MM.1S (cell line): Measurements from ENCODE around the gene CD19.
"Not testable (repeated sequence)": the region's sequence is repeated elsewhere in the genome, so short reads cannot be mapped to it uniquely, and the experiment has no call there.

Experiments
- DNase-seq: peaks from one replicate; pipeline ENCODE4 v3.0.0-alpha.2; 2015
- H2AFZ ChIP-seq: fragments of 300-600 bp; sonication (generic); 2 replicates; pipeline ENCODE4 v1.6.0; 2016; ENCODE audit warnings: antibody characterized with exemption, low read length
- H3F3A ChIP-seq: fragments of 300-600 bp; sonication (generic); 2 replicates; pipeline ENCODE4 v1.6.1; 2016; ENCODE audit warnings: mild to moderate bottlenecking, antibody characterized with exemption, low read length, moderate library complexity, mixed read lengths; ENCODE audit not compliant: insufficient read depth
- H3K27ac ChIP-seq: fragments of 300-600 bp; sonication (generic); 2 replicates; pipeline ENCODE4 v1.5.1; 2016; ENCODE audit warnings: mild to moderate bottlenecking, low read length
- H3K27me3 ChIP-seq: fragments of 300-600 bp; sonication (generic); replicated peaks from 2 replicates; pipeline ENCODE4 v1.6.0; 2016; ENCODE audit warnings: low read length; ENCODE audit not compliant: insufficient read depth
- H3K36me3 ChIP-seq: fragments of 300-600 bp; sonication (generic); replicated peaks from 2 replicates; pipeline ENCODE4 v1.6.1; 2016; ENCODE audit warnings: mild to moderate bottlenecking, low read length, mixed read lengths; ENCODE audit not compliant: insufficient read depth
- H3K4me1 ChIP-seq: fragments of 300-600 bp; sonication (generic); 2 replicates; pipeline ENCODE4 v1.6.1; 2016; ENCODE audit warnings: low read length, mixed read lengths
- H3K4me2 ChIP-seq: fragments of 300-600 bp; sonication (generic); 2 replicates; pipeline ENCODE4 v1.6.0; 2016; ENCODE audit warnings: low read depth, low read length
- H3K4me3 ChIP-seq: fragments of 300-600 bp; sonication (generic); 2 replicates; pipeline ENCODE4 v1.5.1; 2016; ENCODE audit warnings: low read length, mixed read lengths
- H3K79me2 ChIP-seq: fragments of 300-600 bp; sonication (generic); 2 replicates; pipeline ENCODE4 v1.6.1; 2016; ENCODE audit warnings: mixed run types, low read length, mixed read lengths
- H3K9ac ChIP-seq: fragments of 300-600 bp; sonication (generic); 2 replicates; pipeline ENCODE4 v1.6.1; 2016; ENCODE audit warnings: low read length, mixed read lengths
- H3K9me2 ChIP-seq: fragments of 300-600 bp; sonication (generic); replicated peaks from 2 replicates; pipeline ENCODE4 v1.6.1; 2016; ENCODE audit warnings: mild to moderate bottlenecking, low read length, mixed read lengths; ENCODE audit not compliant: insufficient read depth
- H3K9me3 ChIP-seq: fragments of 300-600 bp; sonication (generic); replicated peaks from 2 replicates; pipeline ENCODE4 v1.6.1; 2016; ENCODE audit warnings: mild to moderate bottlenecking, low read length, mixed read lengths; ENCODE audit not compliant: insufficient read depth
- H4K20me1 ChIP-seq: fragments of 300-600 bp; sonication (generic); 2 replicates; pipeline ENCODE4 v1.6.1; 2016; ENCODE audit warnings: mild to moderate bottlenecking, low read length, moderate library complexity, mixed read lengths; ENCODE audit not compliant: insufficient read depth
- CTCF ChIP-seq: fragments of 300-600 bp; sonication (generic); IDR thresholded peaks from 2 replicates; pipeline ENCODE4 v1.5.1; 2016; ENCODE audit warnings: antibody characterized with exemption, low read length, mixed read lengths
- EZH2 ChIP-seq: fragments of 300-600 bp; sonication (generic); optimal IDR thresholded peaks from 2 replicates; pipeline ENCODE3; 2017; ENCODE audit warnings: low read depth, mild to moderate bottlenecking, antibody characterized with exemption, low read length, mixed read lengths
- EZH2phosphoT487 ChIP-seq: fragments of 300-600 bp; sonication (generic); IDR thresholded peaks from 2 replicates; pipeline ENCODE4 v1.6.1; 2018; ENCODE audit warnings: antibody characterized with exemption, low read length

The CD19 gene

GRCh38 chr16:28924399-28924761 is 7.4 kb upstream of the CD19 start:
- Histone ChIP-seq H3K27me3 (no peaks in the 10 kb centered on the region), H3K9me2 (no peaks in the 10 kb centered on the region), H3K9me3 (no peaks in the 10 kb centered on the region), H3K4me3 (peak overlapping the region; percentile 87), H3F3A (peaks cover 21% of the 10 kb centered on the region), H3K4me1 (peaks cover 16% of the 10 kb centered on the region), H3K36me3 (peaks cover 3% of the 10 kb centered on the region; the same call in 1 of the 2 replicates), H4K20me1 (no peaks in the 10 kb centered on the region), H3K9ac (peak overlapping the region; percentile 73), H3K27ac (peak overlapping the region; percentile 93), H2AFZ (peak overlapping the region; percentile 95), H3K4me2 (peak overlapping the region; percentile 100), H3K79me2 (peaks cover 21% of the 10 kb centered on the region)
- TF ChIP-seq EZH2phosphoT487 (no peak), EZH2 (no peak), CTCF (peak; percentile 35)
- DNase-seq: no peak

GRCh38 chr16:28924762-28925385 is 6.9 kb upstream of the CD19 start, which contains the start of gene RABEP2:
TSS of gene RABEP2 (minus strand) at chr16:28925238. CDS start at chr16:28925163, 75 bp downstream.
- Histone ChIP-seq H3K79me2 (peaks cover 21% of the 10 kb centered on the region), H3K4me1 (peaks cover 16% of the 10 kb centered on the region), H3F3A (peaks cover 21% of the 10 kb centered on the region), H3K27ac (peak within 1 kb of the TSS; percentile 93), H3K36me3 (peaks cover 3% of the 10 kb centered on the region; the same call in 1 of the 2 replicates), H3K9me3 (no peaks in the 10 kb centered on the region), H4K20me1 (no peaks in the 10 kb centered on the region), H2AFZ (peak within 1 kb of the TSS; percentile 95), H3K4me3 (peak within 1 kb of the TSS; percentile 87), H3K4me2 (peak within 1 kb of the TSS; percentile 100), H3K27me3 (no peaks in the 10 kb centered on the region), H3K9me2 (no peaks in the 10 kb centered on the region), H3K9ac (peak within 1 kb of the TSS; percentile 95)
- peak; percentile 94 for DNase-seq
- TF ChIP-seq EZH2phosphoT487: no peak
- no peak for TF ChIP-seq EZH2
- no peak for TF ChIP-seq CTCF

GRCh38 chr16:28925386-28926228 is 6.2 kb upstream of the CD19 start:
- no peaks in the 10 kb centered on the region for H3K9me2 ChIP-seq
- no peaks in the 10 kb centered on the region for H3K9me3 ChIP-seq
- peak overlapping the region; percentile 81 for H2AFZ ChIP-seq
- peak; percentile 67 for DNase-seq
- H3K4me3 ChIP-seq: peak overlapping the region; percentile 87
- peak overlapping the region; percentile 93 for H3K27ac ChIP-seq
- no peaks in the 10 kb centered on the region for H4K20me1 ChIP-seq
- peaks cover 3% of the 10 kb centered on the region; the same call in 1 of the 2 replicates for H3K36me3 ChIP-seq
- H3K4me1 ChIP-seq: peaks cover 16% of the 10 kb centered on the region
- no peaks in the 10 kb centered on the region for H3K27me3 ChIP-seq
- TF ChIP-seq CTCF: no peak
- peak overlapping the region; percentile 97 for H3K4me2 ChIP-seq
- peaks cover 21% of the 10 kb centered on the region for H3K79me2 ChIP-seq
- H3F3A ChIP-seq: peaks cover 21% of the 10 kb centered on the region
- peak overlapping the region; percentile 95 for H3K9ac ChIP-seq

GRCh38 chr16:28926284-28926683 is 5.5 kb upstream of the CD19 start:
- H3K27ac ChIP-seq, H3K9me3 ChIP-seq, H3K9ac ChIP-seq, H3K9me2 ChIP-seq, H3K36me3 ChIP-seq, H3K27me3 ChIP-seq, DNase-seq, H2AFZ ChIP-seq, H4K20me1 ChIP-seq, H3K4me3 ChIP-seq: not testable (repeated sequence)
- H3F3A ChIP-seq: peaks cover 21% of the 10 kb centered on the region
- H3K79me2 ChIP-seq: peaks cover 18% of the 10 kb centered on the region
- peaks cover 16% of the 10 kb centered on the region for H3K4me1 ChIP-seq
- H3K4me2 ChIP-seq: peak overlapping the region; percentile 97; the same call in 1 of the 2 replicates
